K562 (cell line): ENCODE data around the gene CELSR2. TPM values are rescaled to one million over a fixed set of nuclear protein-coding genes. Genes with fewer than 3 reads are reported as not detected.
A peak's percentile ranks its signal among the peaks of the same experiment; 100 is the strongest.

ENCODE experiments used
- E2F1 ChIP-seq: sonication (generic); formaldehyde crosslinking; IDR thresholded peaks from 2 replicates; pipeline ENCODE4 v1.8.1; 2023; ENCODE audit warnings: mild to moderate bottlenecking, missing genetic modification reagents, moderate library complexity
- E2F5 ChIP-seq: sonication (generic); formaldehyde crosslinking; IDR thresholded peaks from 2 replicates; pipeline ENCODE4 v1.8.0; 2022; ENCODE audit warnings: mild to moderate bottlenecking, missing genetic modification reagents
- ESRRB ChIP-seq: fragments of 250-450 bp; sonication (Bioruptor Pico); IDR thresholded peaks from 2 replicates; pipeline ENCODE4 v1.5.0; 2020; ENCODE audit warnings: mild to moderate bottlenecking, moderate library complexity, borderline replicate concordance
- FOXP1 ChIP-seq: sonication (generic); formaldehyde crosslinking; IDR thresholded peaks from 2 replicates; pipeline ENCODE4 v1.8.0; 2022; ENCODE audit warnings: mild to moderate bottlenecking, missing genetic modification reagents
- NFIC ChIP-seq: fragments of 450-650 bp; IDR thresholded peaks from 2 replicates; pipeline ENCODE4 v1.6.1; 2017; ENCODE audit warnings: mild to moderate bottlenecking, inconsistent platforms
- NR1H2 ChIP-seq: sonication (generic); formaldehyde crosslinking; IDR thresholded peaks from 2 replicates; pipeline ENCODE4 v1.4.0; 2020; ENCODE audit warnings: mild to moderate bottlenecking, missing genetic modification reagents
- RAD21 ChIP-seq, 2 experiments: fragments of 250-450 bp in 1 of 2; fragments of 450-650 bp in 1 of 2; sonication (Bioruptor Pico) in 1 of 2; formaldehyde crosslinking in 1 of 2; IDR thresholded peaks in 1 of 2; conservative IDR thresholded peaks in 1 of 2; 2 replicates each; pipeline versions ENCODE4 v1.4.0 to v1.8.0; 2020 to 2022; ENCODE audit warnings: mild to moderate bottlenecking in 2 of 2, moderate library complexity in 1 of 2
- TAF9B ChIP-seq: fragments of 450-650 bp; IDR thresholded peaks from 2 replicates; pipeline ENCODE4 v1.6.1; 2018; ENCODE audit warnings: mild to moderate bottlenecking; ENCODE audit not compliant: partially characterized antibody
- TCF15 ChIP-seq: fragments of 250-450 bp; sonication (Bioruptor Pico); IDR thresholded peaks from 2 replicates; pipeline ENCODE4 v1.8.0; 2022; ENCODE audit warnings: moderate library complexity, mild to moderate bottlenecking, inconsistent platforms
- ZNF12 ChIP-seq: sonication (generic); formaldehyde crosslinking; IDR thresholded peaks from 2 replicates; pipeline ENCODE4 v1.4.0; 2020; ENCODE audit warnings: mild to moderate bottlenecking, missing genetic modification reagents
- ZNF277 ChIP-seq: fragments of 250-450 bp; sonication (Bioruptor Pico); IDR thresholded peaks from 2 replicates; pipeline ENCODE4 v1.8.0; 2022; ENCODE audit warnings: inconsistent platforms, mild to moderate bottlenecking, moderate library complexity, borderline replicate concordance
- ZNF717 ChIP-seq: fragments of 250-450 bp; sonication (Bioruptor Pico); IDR thresholded peaks from 2 replicates; pipeline ENCODE4 v1.5.0; 2021
- ZNF780A ChIP-seq: fragments of 250-450 bp; sonication (Bioruptor Pico); IDR thresholded peaks from 2 replicates; pipeline ENCODE4 v1.5.0; 2021; ENCODE audit warnings: mild to moderate bottlenecking
- polyA plus RNA-seq, 8 experiments: library from polyadenylated mRNA; depleted of rRNA in 4 of 8; stranded (reverse) in 5 of 8; unstranded in 3 of 8; fragments of >200 nt; fragmentation: Nextera tagmentation in 2 of 8; fragmentation: Illumina TruSeq in 1 of 8; extraction: Ambion mirVana in 2 of 8; extraction: Trizol in 1 of 8; gene quantifications; 2 replicates each; pipeline versions ENCODE4 v1.2.1 to v1.2.3, GENCODE V29; 2011 to 2014; ENCODE audit warnings: inconsistent platforms in 1 of 8, missing spikeins in 1 of 8
- total RNA-seq, 7 experiments: library from RNA; depleted of rRNA in 6 of 7; stranded (reverse); fragments of >200 nt in 6 of 7; fragmentation: Illumina TruSeq in 2 of 7; extraction: Trizol in 2 of 7; gene quantifications; 2 replicates each; pipeline versions ENCODE4 v1.2.1 to v1.2.3, GENCODE V29; 2011 to 2021; ENCODE audit warnings: low replicate concordance in 1 of 7

CELSR2 gene
- total and polyA plus RNA-seq, 9 of the 15 experiments (the other 6 are each of a cell fraction or from before 2014, with no cell fraction given), result 0.31 to 21.9 (median 4.2) TPM

- TF ChIP-seq E2F5 (no peak), ESRRB (no peak), NFIC (peak; percentile 10; the same call in 1 of the 2 replicates), E2F1 (CRISPR knock-in tag) (no peak), TCF15 (CRISPR knock-in tag) (no peak), ZNF277 (CRISPR knock-in tag) (no peak), ZNF780A (peak; percentile 6; the same call in 1 of the 2 replicates), ZNF717 (CRISPR knock-in tag) (peak; percentile 31; the same call in 1 of the 2 replicates), ZNF12 (CRISPR knock-in tag) (no peak), NR1H2 (CRISPR knock-in tag) (no peak), FOXP1 (CRISPR knock-in tag) (0 out of 2 replicates have a peak, but pooled peaks have one; percentile 14), TAF9B (no peak), RAD21 (CRISPR knock-in tag; conservative IDR thresholded peaks at IDR 0.05 in 1 of 2, IDR thresholded peaks at IDR 0.05 in 1 of 2) (peak; percentile 46 to 64)
Measured at GRCh38 chr1:109239409-109240068, 9.8 kb upstream of the CELSR2 start (continued).
